T47D (cell line): ENCODE data around the gene ZNF804A.
"Not testable (repeated sequence)": the region's sequence is repeated elsewhere in the genome, so short reads cannot be mapped to it uniquely, and the experiment has no call there.

Experiments
- DNase-seq, 2 experiments: peaks; one replicate each; pipeline versions ENCODE4 v3.0.0 to v3.0.0-alpha.2; 2011 to 2012; ENCODE audit warnings: low read depth in 1 of 2, low spot score in 1 of 2
- JUND ChIP-seq: IDR thresholded peaks from 2 replicates; pipeline ENCODE4 v1.6.1; 2012; ENCODE audit warnings: low read depth
- in situ Hi-C: cut with HindIII; loops from 2 replicates; pipeline ENCODE4 v1.10.0; 2016; ENCODE audit warnings: low sequenced_read_pairs, low pct_unique_long_range_greater_than_20kb

Gene ZNF804A

GRCh38 chr2:184689638-184690037 lies 91.3 kb downstream of the ZNF804A start:
- no peak for DNase-seq
- in situ Hi-C loops, result no loop called here
- TF ChIP-seq JUND, result no peak

DNA sequence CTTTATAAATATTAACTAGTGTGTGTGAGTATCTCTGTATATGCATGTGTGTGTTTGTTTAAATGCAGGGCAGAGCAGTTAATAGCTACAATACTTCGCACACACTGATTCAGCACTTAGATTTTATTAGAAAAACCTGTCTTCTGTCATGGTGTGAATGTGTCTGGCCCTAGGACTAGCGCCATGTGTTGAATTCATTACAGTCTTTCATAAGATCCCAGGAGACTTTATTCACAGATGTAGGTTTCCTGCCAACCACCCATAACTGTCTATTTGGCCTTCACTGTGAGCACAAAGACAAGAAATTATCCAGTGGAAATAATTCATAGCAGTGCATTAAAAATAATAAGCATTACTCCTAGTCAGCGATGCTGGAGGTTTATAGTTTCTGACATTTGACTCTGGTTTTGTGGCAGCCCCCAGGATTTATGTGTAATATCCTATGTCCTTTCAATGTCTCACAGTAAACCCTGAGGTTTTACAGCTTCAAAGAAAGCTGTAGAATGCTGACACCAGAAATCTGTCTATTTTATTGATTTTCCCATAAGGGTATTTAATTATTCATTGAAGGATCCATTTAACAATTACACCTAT lies 93.9 kb downstream of the ZNF804A start:
- in situ Hi-C loops, result no loop called here
- no peak for DNase-seq
- no peak for TF ChIP-seq JUND

- in situ Hi-C loops, result no loop called here
- no peak for TF ChIP-seq JUND
- no peak for DNase-seq
Measured at GRCh38 chr2:184696644-184697043, 98.3 kb downstream of the ZNF804A start.

DNA sequence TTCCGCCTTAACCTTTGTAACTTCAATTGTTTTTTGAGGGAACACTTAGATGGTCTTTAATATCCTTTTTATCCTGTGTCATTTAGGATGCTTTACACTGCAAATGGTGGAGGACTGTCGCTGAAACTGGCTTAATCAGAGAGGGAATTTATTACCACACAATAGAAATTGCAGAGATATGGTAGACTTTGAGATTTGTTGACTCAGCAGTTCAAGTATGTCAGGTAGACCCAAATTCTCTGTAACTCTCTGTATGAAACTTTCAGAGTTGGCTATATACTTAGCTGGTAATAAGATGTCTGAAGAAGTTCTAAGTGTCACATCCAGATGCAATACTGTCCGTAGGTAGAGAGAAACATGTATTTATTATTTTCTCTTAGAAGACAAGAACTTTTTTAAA lies 100.1 kb downstream of the ZNF804A start:
- in situ Hi-C loops, result no loop called here
- no peak for TF ChIP-seq JUND
- DNase-seq, result no peak

- no peak for TF ChIP-seq JUND
- in situ Hi-C loops, result no loop called here
- no peak for DNase-seq
Measured at GRCh38 chr2:184721881-184722280, 123.6 kb downstream of the ZNF804A start.

DNA sequence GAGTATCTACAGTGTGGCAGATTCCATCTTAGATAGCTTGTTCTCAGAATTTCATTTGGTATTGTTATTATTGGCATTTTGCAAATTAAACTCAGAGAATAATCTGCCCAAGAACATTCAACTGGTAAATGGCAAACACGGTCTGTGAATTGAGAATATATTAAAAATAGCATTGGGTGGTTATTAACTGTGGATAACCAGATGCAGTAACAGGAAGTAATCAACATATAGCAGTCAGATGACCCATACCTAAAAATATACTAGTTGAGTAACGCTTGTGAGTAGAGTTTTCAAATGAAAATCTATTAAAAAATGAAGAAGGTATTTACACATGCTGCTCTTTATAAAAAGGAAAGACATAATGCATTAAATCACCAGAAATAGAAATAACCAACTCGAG lies 129.5 kb downstream of the ZNF804A start:
- no peak for TF ChIP-seq JUND
- in situ Hi-C loops, result no loop called here

DNA sequence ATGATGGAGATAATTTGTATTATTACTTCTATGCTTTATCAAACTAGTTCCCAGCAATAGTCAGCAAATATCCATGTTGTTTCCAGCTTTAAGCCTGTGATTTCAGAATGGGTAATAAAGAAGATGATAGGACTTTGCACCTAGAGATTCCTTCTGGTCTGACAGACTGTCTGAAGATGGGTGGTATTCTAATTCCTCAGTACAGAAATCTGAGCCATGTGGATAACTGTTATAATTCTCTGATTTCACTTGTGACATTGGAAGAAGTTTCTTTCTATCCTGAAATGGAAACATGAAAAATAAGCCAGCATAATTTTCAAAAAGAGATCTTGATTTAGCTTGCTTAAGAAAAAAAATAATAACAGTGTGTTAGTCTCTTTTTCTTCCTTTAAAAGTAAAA lies 130.1 kb downstream of the ZNF804A start:
- no peak for TF ChIP-seq JUND
- in situ Hi-C loops, result no loop called here
- DNase-seq, result no peak

More for the DNA sequence above, 129.5 kb downstream of the ZNF804A start:
- no peak for DNase-seq

GRCh38 chr2:184729581-184729980 lies 131.3 kb downstream of the ZNF804A start:
- in situ Hi-C loops, result no loop called here
- no peak for DNase-seq

GRCh38 chr2:184730288-184730687 lies 132.0 kb downstream of the ZNF804A start:
- no peak for DNase-seq
- TF ChIP-seq JUND, result no peak
- in situ Hi-C loops, result no loop called here

More at GRCh38 chr2:184729581-184729980, 131.3 kb downstream of the ZNF804A start:
- TF ChIP-seq JUND, result no peak

DNA sequence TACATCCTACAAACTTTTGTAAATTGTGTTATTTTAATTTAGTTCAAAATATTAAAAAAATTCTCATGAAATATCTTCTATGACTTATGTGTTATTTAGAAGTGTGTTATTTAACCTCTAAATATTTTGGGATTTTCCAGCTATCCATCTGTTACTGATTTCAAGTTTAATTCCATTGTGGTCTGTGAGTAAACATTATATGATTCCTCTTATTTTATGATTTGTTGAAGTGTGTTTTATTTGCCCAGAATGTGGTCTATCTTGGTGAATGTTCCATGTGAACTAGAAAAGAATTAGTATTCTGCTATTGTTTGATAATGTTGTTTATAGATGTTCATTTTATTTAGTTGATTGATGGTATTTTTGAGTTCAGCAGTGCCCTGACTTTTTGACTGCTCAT lies 136.0 kb downstream of the ZNF804A start:
- no peak for TF ChIP-seq JUND
- no peak for DNase-seq
- in situ Hi-C loops, result no loop called here

GRCh38 chr2:184735611-184736010 lies 137.3 kb downstream of the ZNF804A start:
- no peak for TF ChIP-seq JUND
- in situ Hi-C loops, result no loop called here
- no peak for DNase-seq

DNA sequence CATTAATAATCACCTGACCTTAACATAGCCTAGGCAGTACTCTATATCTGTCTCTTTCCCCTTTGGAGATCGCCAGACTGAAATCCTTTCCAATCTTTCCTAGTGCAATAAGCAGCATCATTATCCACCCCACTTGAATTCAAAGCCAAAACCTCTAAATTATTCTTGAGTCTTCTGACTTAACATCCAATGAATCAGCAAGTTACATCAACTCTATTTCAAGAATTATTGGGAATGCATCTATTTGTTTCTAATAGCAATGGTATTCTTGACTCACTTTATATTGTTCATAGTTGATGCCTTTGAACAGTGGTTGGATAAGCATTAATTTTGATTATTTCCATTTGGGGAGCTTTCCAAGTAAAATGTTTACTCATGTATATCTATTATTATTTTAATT lies 144.8 kb downstream of the ZNF804A start:
- no peak for TF ChIP-seq JUND
- in situ Hi-C loops, result no loop called here
- DNase-seq, result no peak

- TF ChIP-seq JUND, result no peak
- in situ Hi-C loops, result no loop called here
- no peak for DNase-seq
Measured at GRCh38 chr2:184756161-184756560, 157.8 kb downstream of the ZNF804A start.

DNA sequence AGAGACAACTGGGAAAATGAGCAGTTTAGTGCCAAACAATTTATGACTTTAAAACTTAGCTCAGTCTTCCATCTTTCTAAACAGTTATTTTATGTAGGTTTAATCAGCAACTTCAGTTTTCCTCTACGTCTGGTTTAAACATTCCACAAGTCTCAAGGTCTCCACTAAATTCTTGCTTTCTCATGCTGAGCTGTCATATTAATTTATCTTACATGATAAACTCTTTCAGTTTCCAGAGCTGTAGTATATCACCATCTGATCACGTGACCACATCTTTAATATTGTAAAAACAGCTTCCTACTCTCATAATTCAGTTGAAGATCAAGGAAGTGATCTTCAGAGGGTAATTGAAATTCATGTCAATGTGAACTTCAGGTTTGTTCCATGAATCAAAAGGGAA lies 158.6 kb downstream of the ZNF804A start:
- no peak for TF ChIP-seq JUND
- no peak for DNase-seq
- in situ Hi-C loops, result no loop called here

DNA sequence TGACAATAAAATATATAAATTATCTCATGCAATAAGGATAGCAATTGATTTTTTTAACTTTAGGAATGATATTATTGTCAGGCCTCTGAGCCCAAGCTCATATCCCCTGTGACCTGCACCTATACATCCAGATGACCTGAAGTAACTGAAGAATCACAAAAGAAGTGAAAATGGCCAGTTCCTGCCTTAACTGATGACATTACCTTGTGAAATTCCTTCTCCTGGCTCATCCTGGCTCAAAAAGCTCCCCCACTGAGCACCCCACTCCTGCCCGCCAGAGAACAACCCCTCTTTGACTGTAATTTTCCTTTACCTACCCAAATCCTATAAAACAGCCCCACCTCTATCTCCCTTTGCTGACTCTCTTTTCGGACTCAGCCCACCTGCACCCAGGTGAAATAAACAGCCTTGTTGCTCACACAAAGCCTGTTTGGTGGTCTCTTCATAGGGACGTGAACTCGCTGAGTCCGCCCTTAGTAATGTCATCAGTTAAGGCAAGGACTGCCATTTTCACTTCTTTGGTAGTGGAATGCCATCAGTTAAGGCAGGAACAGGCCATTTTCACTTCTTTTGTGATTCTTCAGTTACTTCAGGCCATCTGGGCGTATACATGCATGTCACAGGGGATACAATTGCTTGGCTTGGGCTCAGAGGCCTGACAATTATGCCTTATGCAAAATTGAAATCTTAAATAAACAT lies 161.4 kb downstream of the ZNF804A start:
- DNase-seq, in situ Hi-C loops: not testable (repeated sequence)
